ENCODE measurements around the gene TMPRSS11E.

TMPRSS11E gene

DNA sequence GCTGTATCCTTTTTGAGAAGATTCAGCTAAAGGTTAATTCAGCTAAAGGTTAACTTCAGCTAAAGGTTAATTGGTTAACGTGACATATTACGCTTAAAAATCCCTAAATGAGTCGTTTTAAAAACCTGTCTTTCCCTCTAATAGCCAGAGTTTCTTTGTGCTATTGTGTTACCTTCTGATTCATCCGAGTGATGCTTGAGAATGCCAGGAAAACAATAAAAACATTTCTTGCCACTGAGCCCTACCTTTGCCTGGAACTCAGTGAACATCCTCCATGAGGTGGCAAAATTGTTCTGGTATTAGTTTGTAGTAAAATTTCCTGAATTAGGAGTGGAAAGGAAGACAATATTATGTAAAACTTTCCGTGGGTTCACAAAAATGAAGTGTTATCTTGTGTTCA lies 13.7 kb upstream of the TMPRSS11E start:
- TF ChIP-seq, protein P1, sequence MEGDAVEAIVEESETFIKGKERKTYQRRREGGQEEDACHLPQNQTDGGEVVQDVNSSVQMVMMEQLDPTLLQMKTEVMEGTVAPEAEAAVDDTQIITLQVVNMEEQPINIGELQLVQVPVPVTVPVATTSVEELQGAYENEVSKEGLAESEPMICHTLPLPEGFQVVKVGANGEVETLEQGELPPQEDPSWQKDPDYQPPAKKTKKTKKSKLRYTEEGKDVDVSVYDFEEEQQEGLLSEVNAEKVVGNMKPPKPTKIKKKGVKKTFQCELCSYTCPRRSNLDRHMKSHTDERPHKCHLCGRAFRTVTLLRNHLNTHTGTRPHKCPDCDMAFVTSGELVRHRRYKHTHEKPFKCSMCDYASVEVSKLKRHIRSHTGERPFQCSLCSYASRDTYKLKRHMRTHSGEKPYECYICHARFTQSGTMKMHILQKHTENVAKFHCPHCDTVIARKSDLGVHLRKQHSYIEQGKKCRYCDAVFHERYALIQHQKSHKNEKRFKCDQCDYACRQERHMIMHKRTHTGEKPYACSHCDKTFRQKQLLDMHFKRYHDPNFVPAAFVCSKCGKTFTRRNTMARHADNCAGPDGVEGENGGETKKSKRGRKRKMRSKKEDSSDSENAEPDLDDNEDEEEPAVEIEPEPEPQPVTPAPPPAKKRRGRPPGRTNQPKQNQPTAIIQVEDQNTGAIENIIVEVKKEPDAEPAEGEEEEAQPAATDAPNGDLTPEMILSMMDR (IDR thresholded peaks at IDR 0.05; ENCODE audit: insufficient read depth, missing control alignments): no peak
- no peak for DNase-seq (ENCODE audit: insufficient read length, low spot score)
- no peak for FAIRE-seq

DNA sequence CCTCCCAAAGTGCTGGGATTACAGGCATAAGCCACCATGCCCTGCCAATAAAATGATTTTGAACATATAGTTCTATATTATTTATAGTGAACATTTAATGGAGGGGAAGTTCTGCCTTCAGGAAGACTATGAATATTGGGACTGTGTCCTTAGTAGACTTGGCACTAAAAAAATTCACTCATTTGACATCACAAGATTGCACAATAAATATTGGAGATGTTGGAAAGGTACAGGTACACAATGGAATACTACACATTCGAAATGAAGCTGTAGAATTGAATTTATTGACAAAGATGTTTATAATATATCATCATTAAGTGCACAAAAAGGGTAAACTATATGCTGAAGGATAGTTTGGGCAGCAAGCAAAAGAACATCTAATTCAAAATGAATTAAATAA lies 13.0 kb upstream of the TMPRSS11E start:
- DNase-seq (ENCODE audit: insufficient read length, low spot score) (no peak), FAIRE-seq (no peak)
- TF ChIP-seq, protein P1 (IDR thresholded peaks at IDR 0.05; ENCODE audit: insufficient read depth, missing control alignments): no peak

- no peak for FAIRE-seq
- TF ChIP-seq, protein P1 (IDR thresholded peaks at IDR 0.05; ENCODE audit: insufficient read depth, missing control alignments): no peak
- DNase-seq (ENCODE audit: insufficient read length, low spot score): no peak
Observed at GRCh38 chr4:68434836-68435235, 12.4 kb upstream of the TMPRSS11E start.

- FAIRE-seq: peak; percentile 25
- no peak for DNase-seq (ENCODE audit: insufficient read length, low spot score)
- TF ChIP-seq, protein P1 (IDR thresholded peaks at IDR 0.05; ENCODE audit: insufficient read depth, missing control alignments): no peak
Observed at GRCh38 chr4:68445111-68445510, 2.2 kb upstream of the TMPRSS11E start.

DNA sequence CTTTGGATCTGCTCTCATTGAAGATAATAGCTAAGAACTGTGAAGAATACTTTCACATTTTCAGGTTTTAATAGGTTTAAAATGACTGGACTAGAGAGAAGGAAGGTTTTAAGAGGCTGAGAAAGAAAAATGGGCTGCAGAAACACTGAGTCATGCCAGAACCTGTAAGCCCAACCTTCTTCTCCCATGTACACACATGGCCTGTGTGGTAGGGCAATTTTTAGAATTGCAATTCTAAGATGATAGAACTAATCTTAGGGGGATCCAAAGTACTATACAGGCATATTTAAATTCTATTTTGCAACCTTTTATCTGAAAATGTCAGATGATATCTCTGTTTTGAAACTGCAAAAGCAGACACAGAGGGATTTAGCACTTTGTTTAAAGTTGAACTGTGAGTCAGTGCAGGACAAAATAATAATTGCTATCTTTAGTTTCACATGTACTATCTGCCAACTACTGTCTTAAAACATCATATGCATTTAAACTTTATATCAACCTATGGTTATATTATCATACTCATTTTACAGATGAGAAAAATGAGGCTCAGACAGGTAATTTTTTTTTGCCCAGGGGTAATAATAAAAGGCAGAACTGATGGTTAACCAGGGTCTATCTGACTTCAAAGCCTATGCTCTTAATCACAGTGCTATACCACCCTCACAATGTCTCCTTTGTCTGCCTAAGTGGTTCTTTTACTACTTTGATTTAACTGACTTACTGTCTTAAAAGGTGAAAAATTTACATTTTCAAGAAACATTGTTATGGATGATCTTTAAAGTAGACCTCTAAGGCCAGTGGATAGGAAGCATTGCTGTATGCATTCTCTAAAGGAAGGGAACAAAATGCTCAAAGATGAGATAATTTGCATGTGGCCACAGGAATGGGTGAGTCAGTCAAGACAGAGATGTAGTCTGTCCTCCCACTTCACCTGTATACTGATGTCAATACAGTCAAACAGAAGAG lies 4.3 kb downstream of the TMPRSS11E start:
- no peak for FAIRE-seq
- DNase-seq (ENCODE audit: insufficient read length, low spot score): no peak
- TF ChIP-seq, protein P1 (IDR thresholded peaks at IDR 0.05; ENCODE audit: insufficient read depth, missing control alignments): no peak

GRCh38 chr4:68460085-68460484 lies 12.8 kb downstream of the TMPRSS11E start:
- TF ChIP-seq, protein P1 (IDR thresholded peaks at IDR 0.05; ENCODE audit: insufficient read depth, missing control alignments): no peak
- DNase-seq (ENCODE audit: insufficient read length, low spot score) (no peak), FAIRE-seq (no peak)

DNA sequence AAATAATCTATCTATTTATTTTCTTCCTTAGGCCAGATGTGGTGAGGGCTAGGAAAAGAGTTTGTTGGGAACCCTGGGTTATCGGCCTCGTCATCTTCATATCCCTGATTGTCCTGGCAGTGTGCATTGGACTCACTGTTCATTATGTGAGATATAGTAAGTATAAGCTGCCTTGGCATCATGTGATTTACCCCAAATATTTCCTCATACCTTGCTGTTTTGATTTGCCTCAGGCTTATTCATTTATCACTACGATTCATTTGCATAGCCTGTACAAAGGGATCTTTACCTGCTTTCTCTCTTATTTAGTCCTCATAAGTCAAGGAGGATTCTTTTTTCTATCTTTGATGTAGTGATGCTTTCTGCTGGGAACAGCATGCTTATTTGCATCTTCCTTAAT lies 14.5 kb downstream of the TMPRSS11E start:
- TF ChIP-seq, protein P1 (IDR thresholded peaks at IDR 0.05; ENCODE audit: insufficient read depth, missing control alignments): no peak
- FAIRE-seq (no peak), DNase-seq (ENCODE audit: insufficient read length, low spot score) (no peak)
